Activated naive CD8-positive, alpha-beta T cell treated with anti-CD3 and anti-CD28 coated beads, Interleukin-2, amount 50 U/mL, for 16 hours (primary cell): ENCODE measurements around the gene BCAS1.

Source experiments
- DNase-seq: peaks from one replicate; pipeline ENCODE4 v3.0.0-alpha.2; 2020; ENCODE audit warnings: low read depth, low spot score

BCAS1 gene

GRCh38 chr20:53926428-53927028, 143.9 kb downstream of the BCAS1 start:
- DNase-seq, result no peak

- DNase-seq, result no peak
Observed at GRCh38 chr20:53925651-53926401, 144.6 kb downstream of the BCAS1 start.

- DNase-seq, result no peak
Observed at GRCh38 chr20:53923566-53924369, 146.6 kb downstream of the BCAS1 start.

GRCh38 chr20:53922901-53923314, 147.5 kb downstream of the BCAS1 start:
- no peak for DNase-seq

- no peak for DNase-seq
Observed at GRCh38 chr20:53921443-53921973, 148.9 kb downstream of the BCAS1 start.

- no peak for DNase-seq
Observed at GRCh38 chr20:53920647-53921245, 149.6 kb downstream of the BCAS1 start.

- no peak for DNase-seq
Observed at GRCh38 chr20:53919886-53920285, 150.5 kb downstream of the BCAS1 start.

- DNase-seq, result no peak
Observed at GRCh38 chr20:53918949-53919361, 151.4 kb downstream of the BCAS1 start.

- DNase-seq, result no peak
Observed at GRCh38 chr20:53918020-53918311, 152.4 kb downstream of the BCAS1 start.

- no peak for DNase-seq
Observed at GRCh38 chr20:53917145-53918019, 153.0 kb downstream of the BCAS1 start.

- DNase-seq, result no peak
Observed at GRCh38 chr20:53916173-53916512, 154.3 kb downstream of the BCAS1 start.

- peak; percentile 89 for DNase-seq
Observed at GRCh38 chr20:53915446-53916172, 154.8 kb downstream of the BCAS1 start.

GRCh38 chr20:53914781-53915445, 155.5 kb downstream of the BCAS1 start:
- no peak for DNase-seq

- DNase-seq, result no peak
Observed at GRCh38 chr20:53914091-53914780, 156.2 kb downstream of the BCAS1 start.

GRCh38 chr20:53911301-53911700, 159.1 kb downstream of the BCAS1 start:
- DNase-seq, result no peak

GRCh38 chr20:53910351-53911002, 159.9 kb downstream of the BCAS1 start:
- no peak for DNase-seq

GRCh38 chr20:53907968-53908751, 162.2 kb downstream of the BCAS1 start:
- DNase-seq, result no peak

- DNase-seq, result no peak
Observed at GRCh38 chr20:53905820-53906191, 164.6 kb downstream of the BCAS1 start.
